Uterus (tissue), 4 donors: Measurements from ENCODE around the gene GRPR. TPM values are rescaled to one million over a fixed set of nuclear protein-coding genes. Genes with fewer than 3 reads are reported as not detected.
A peak's percentile ranks its signal among the peaks of the same experiment; 100 is the strongest.

Experiments
- DNase-seq, 2 donors: peaks; one replicate each; pipeline ENCODE4 v3.0.0-alpha.2; 2019 to 2020
- H3K27ac ChIP-seq, 2 donors: fragments of 200-600 bp; sonication (generic); 1 replicate in 1 of 2; 2 replicates in 1 of 2; pipeline ENCODE4 v1.5.1; 2016 to 2018
- H3K27me3 ChIP-seq, 2 donors: fragments of 200-600 bp; sonication (generic); one replicate each; pipeline ENCODE4 v1.5.1; 2018 to 2019; ENCODE audit warnings: control low read depth in 1 of 2
- H3K36me3 ChIP-seq, 2 donors: fragments of 200-600 bp; sonication (generic); one replicate each; pipeline ENCODE4 v1.5.1; 2019; ENCODE audit warnings: control low read depth in 1 of 2
- H3K4me1 ChIP-seq, 2 donors: fragments of 200-600 bp; sonication (generic); one replicate each; pipeline ENCODE4 v1.5.1; 2018 to 2019; ENCODE audit warnings: control low read depth in 1 of 2
- H3K4me3 ChIP-seq, 2 donors: fragments of 200-600 bp; sonication (generic); 1 replicate in 1 of 2; 2 replicates in 1 of 2; pipeline ENCODE4 v1.5.1; 2018 to 2019; ENCODE audit warnings: mild to moderate bottlenecking in 1 of 2
- H3K9me3 ChIP-seq, 2 donors: fragments of 200-600 bp; sonication (generic); one replicate each; pipeline ENCODE4 v1.5.1; 2019; ENCODE audit warnings: control low read depth in 1 of 2
- CTCF ChIP-seq, 4 experiments: fragments of 200-600 bp in 2 of 4; fragments of 450-650 bp in 2 of 4; sonication (generic) in 2 of 4; IDR thresholded peaks; one replicate each; pipeline ENCODE4 v1.5.1; 2016 to 2019; ENCODE audit warnings: antibody characterized with exemption in 4 of 4, mild to moderate bottlenecking in 2 of 4, moderate library complexity in 1 of 4
- POLR2A ChIP-seq, 2 donors: fragments of 450-650 bp; IDR thresholded peaks; one replicate each; pipeline ENCODE4 v1.6.1; 2016; ENCODE audit warnings: antibody characterized with exemption in 2 of 2, mild to moderate bottlenecking in 1 of 2, moderate library complexity in 1 of 2
- intact Hi-C: fragments of 100-400 bp; cut with DNase I; formaldehyde crosslinking; loops from one replicate; pipeline ENCODE4 v1.15.1; 2023; ENCODE audit warnings: low total_unique reads
- total RNA-seq, 4 donors: library from RNA; depleted of rRNA in 3 of 4; stranded (reverse); fragments of >200 nt in 3 of 4; gene quantifications; one replicate each; pipeline versions ENCODE4 v1.1.0 to v1.2.4, GENCODE V29; 2014 to 2023
- donor health status: DM: yes; HTN: yes; CAD: no.

GRPR gene
- total RNA-seq, 4 donors from 2014 or later: 0.48 to 0.77 (median 0.67) TPM; not detected in 1

DNA sequence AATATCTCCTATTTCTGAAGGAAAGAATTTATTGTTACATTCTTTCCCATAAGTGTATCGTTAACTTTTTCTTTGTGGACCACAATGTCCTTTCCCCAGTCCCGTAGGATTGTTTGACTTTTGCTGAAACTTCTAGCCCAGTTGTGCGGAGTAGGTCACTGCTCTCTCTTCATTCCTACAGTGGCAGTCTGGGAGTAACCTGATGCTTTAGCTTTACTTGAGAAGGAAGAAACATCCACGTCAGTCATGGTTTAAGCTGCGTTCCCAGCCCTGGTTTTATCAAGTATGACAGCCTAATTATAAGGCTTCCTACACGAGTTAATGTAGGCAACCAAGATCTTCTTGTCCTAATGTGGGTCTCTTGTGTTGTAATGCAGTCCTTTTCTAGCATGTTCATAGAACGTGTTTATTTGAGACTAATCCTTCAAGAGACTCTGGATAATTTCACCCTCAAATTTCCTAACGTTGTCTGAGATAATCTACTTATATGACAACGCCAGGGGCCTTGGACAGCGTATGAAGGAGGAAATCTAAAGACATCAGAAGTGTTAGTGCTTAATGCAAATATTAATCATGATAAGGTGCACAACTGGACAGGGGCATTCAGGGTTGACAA, 40.8 kb upstream of the GRPR start:
- TF ChIP-seq POLR2A (IDR thresholded peaks at IDR 0.05): no peak
- TF ChIP-seq CTCF (IDR thresholded peaks at IDR 0.05): no peak
- Histone ChIP-seq H3K27me3 (no peaks in the 10 kb centered on the region), H3K27ac (peak overlapping the region; percentile 25 to 44), H3K4me3 (no peak overlapping the region), H3K4me1 (no peaks in the 10 kb centered on the region), H3K9me3 (no peaks in the 10 kb centered on the region), H3K36me3 (no peaks in the 10 kb centered on the region)
- intact Hi-C loops: no loop called here
- no peak for DNase-seq

DNA sequence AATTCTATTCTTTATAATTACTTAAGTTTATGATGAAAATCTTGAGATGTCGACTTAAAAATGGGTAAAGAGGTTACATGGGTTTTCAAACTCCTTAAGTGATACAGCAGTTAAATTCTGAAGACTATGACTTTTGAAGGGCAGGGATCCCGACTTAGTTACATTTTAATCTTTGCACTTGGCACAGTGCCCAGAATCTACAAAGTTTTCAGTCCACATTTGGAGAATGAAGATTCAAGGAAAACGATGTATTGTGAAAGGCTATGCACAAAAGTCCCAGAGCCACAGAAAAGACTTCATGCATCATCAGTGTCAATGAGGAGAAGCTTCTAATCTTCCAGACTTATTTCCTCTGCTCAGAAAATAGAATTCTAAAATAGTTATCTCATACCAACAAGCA, 36.3 kb upstream of the GRPR start:
- H3K36me3 ChIP-seq: no peaks in the 10 kb centered on the region
- H3K27me3 ChIP-seq: no peaks in the 10 kb centered on the region
- no peak for DNase-seq
- no peak overlapping the region for H3K4me3 ChIP-seq
- no peak for TF ChIP-seq POLR2A (IDR thresholded peaks at IDR 0.05)
- no peaks in the 10 kb centered on the region for H3K9me3 ChIP-seq
- H3K27ac ChIP-seq: no peak overlapping the region
- H3K4me1 ChIP-seq: no peaks in the 10 kb centered on the region
- intact Hi-C loops: no loop called here

DNA sequence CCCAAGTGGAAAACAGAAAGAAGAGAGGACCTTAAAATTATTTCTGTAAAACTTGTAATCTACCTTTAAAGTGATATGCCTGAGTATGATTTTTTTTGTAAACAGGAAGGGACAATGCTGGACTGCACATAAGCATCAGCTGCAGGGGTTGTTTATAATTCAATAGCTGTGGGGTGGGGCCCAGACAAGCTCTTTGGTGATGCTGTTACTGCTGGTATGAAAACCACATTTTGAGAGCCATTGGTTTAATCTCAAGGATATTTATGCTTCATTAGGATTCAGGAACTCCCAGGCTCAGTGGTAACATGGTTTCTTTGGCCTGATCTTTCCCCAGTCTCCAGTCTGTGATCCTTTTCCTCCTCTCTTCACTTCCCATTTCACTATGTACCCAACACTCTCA, 34.3 kb upstream of the GRPR start:
- TF ChIP-seq POLR2A (IDR thresholded peaks at IDR 0.05) (no peak), CTCF (IDR thresholded peaks at IDR 0.05) (no peak)
- no peak for DNase-seq
- no peaks in the 10 kb centered on the region for H3K36me3 ChIP-seq

DNA sequence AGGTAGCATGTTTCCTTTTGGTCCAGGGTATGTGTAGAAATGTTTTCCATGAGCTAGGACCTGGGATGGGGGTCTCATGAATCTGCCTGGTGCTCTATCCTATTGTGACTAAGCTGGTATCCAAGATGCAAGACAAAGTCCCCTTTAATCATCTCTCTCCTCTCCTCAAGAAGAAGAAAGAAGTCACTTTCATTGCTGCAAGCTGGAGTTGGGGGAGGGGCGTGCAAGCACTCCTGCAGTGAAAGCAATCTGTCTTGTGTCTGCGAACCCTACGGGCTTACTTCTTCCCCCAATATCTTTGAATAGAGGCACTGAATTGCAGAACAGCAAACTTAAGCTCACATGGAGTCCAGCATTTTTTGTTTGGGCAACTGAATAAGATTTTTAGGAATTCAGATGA, 27.2 kb upstream of the GRPR start:
- intact Hi-C loops: no loop called here
- Histone ChIP-seq H3K4me1 (no peaks in the 10 kb centered on the region), H3K4me3 (no peak overlapping the region), H3K9me3 (no peaks in the 10 kb centered on the region), H3K27ac (no peak overlapping the region), H3K27me3 (no peaks in the 10 kb centered on the region), H3K36me3 (no peaks in the 10 kb centered on the region)
- no peak for DNase-seq
- no peak for TF ChIP-seq CTCF (IDR thresholded peaks at IDR 0.05)

More for the DNA sequence above, 34.3 kb upstream of the GRPR start:
- Histone ChIP-seq H3K9me3 (no peaks in the 10 kb centered on the region), H3K4me1 (no peaks in the 10 kb centered on the region), H3K4me3 (no peak overlapping the region), H3K27ac (no peak overlapping the region), H3K27me3 (no peaks in the 10 kb centered on the region)
- intact Hi-C loops: no loop called here

- no peaks in the 10 kb centered on the region for H3K9me3 ChIP-seq
- intact Hi-C loops: no loop called here
- H3K4me3 ChIP-seq: no peak overlapping the region
- no peak overlapping the region for H3K27ac ChIP-seq
- no peaks in the 10 kb centered on the region for H3K27me3 ChIP-seq
- no peaks in the 10 kb centered on the region for H3K36me3 ChIP-seq
- no peaks in the 10 kb centered on the region for H3K4me1 ChIP-seq
- no peak for DNase-seq
- TF ChIP-seq CTCF (IDR thresholded peaks at IDR 0.05) (no peak), POLR2A (IDR thresholded peaks at IDR 0.05) (no peak)
Observed at GRCh38 chrX:16100673-16101072, 22.7 kb upstream of the GRPR start.

DNA sequence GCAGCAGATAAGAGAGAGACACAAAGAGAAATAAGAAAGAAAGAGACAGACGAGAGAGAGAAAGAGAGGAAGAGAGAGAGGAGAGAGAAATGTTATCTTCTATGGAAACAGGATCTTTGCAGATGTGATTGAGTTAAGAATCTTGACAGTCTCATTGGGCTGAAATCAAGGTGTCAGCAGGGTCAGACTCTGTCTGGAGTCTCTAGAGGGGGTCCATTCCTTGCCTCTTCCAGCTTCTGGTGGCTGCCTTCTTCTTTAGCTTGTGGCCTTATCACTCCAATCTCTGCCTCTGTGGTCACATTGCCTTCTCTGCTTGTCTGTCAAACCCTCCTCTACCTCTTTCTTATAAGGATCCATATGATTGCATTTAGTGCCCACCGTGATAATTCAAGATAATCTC, 21.8 kb upstream of the GRPR start:
- TF ChIP-seq POLR2A (IDR thresholded peaks at IDR 0.05): no peak
- TF ChIP-seq CTCF (IDR thresholded peaks at IDR 0.05): no peak
- Histone ChIP-seq H3K27me3 (no peaks in the 10 kb centered on the region), H3K27ac (no peak overlapping the region), H3K4me3 (no peak overlapping the region), H3K9me3 (no peaks in the 10 kb centered on the region), H3K36me3 (no peaks in the 10 kb centered on the region), H3K4me1 (no peaks in the 10 kb centered on the region)
- intact Hi-C loops: no loop called here
- no peak for DNase-seq
